Nephron progenitor cell (in vitro differentiated cells): ENCODE results near the gene NELFCD.
"Not testable (repeated sequence)": the region's sequence is repeated elsewhere in the genome, so short reads cannot be mapped to it uniquely, and the experiment has no call there.

Experiments used
- DNase-seq: peaks from one replicate; pipeline ENCODE4 v3.0.0; 2021
- H3K27ac Mint-ChIP-seq: 2 replicates; pipeline ENCODE4 v1.8.0; 2021; ENCODE audit warnings: mild to moderate bottlenecking, moderate library complexity, mixed read lengths
- H3K27me3 Mint-ChIP-seq: 2 replicates; pipeline ENCODE4 v1.8.0; 2021; ENCODE audit warnings: mild to moderate bottlenecking, low read depth, mixed read lengths; ENCODE audit not compliant: poor library complexity
- H3K36me3 Mint-ChIP-seq: 2 replicates; pipeline ENCODE4 v1.8.0; 2021; ENCODE audit warnings: low read depth, mixed read lengths
- H3K4me1 Mint-ChIP-seq: 2 replicates; pipeline ENCODE4 v1.8.0; 2021; ENCODE audit warnings: mixed read lengths
- H3K4me3 Mint-ChIP-seq: 2 replicates; pipeline ENCODE4 v1.8.0; 2021; ENCODE audit warnings: mild to moderate bottlenecking, moderate library complexity, mixed read lengths
- H3K9me3 Mint-ChIP-seq: 2 replicates; pipeline ENCODE4 v1.8.0; 2021; ENCODE audit warnings: mild to moderate bottlenecking, moderate library complexity, mixed read lengths
- CTCF ChIP-seq: fragments of 200-600 bp; sonication (generic); IDR thresholded peaks from 2 replicates; pipeline ENCODE4 v1.5.0; 2021; ENCODE audit warnings: antibody characterized with exemption

Gene NELFCD

GRCh38 chr20:59035381-59035780, 54.3 kb downstream of the NELFCD start:
- no peak overlapping the region for H3K27ac Mint-ChIP-seq

GRCh38 chr20:59037386-59037785, 56.3 kb downstream of the NELFCD start:
- peaks cover 49% of the 10 kb centered on the region for H3K36me3 Mint-ChIP-seq
- no peak overlapping the region for H3K27ac Mint-ChIP-seq
- H3K4me3 Mint-ChIP-seq = no peak overlapping the region

More at GRCh38 chr20:59035381-59035780, 54.3 kb downstream of the NELFCD start:
- H3K4me3 Mint-ChIP-seq = no peak overlapping the region
- H3K27me3 Mint-ChIP-seq = no peaks in the 10 kb centered on the region
- peaks cover 37% of the 10 kb centered on the region for H3K36me3 Mint-ChIP-seq
- TF ChIP-seq CTCF = no peak
- no peak for DNase-seq
- H3K9me3 Mint-ChIP-seq = no peaks in the 10 kb centered on the region
- peaks cover 38% of the 10 kb centered on the region for H3K4me1 Mint-ChIP-seq

GRCh38 chr20:59039233-59039632, 58.2 kb downstream of the NELFCD start:
- TF ChIP-seq CTCF = no peak
- Mint-ChIP-seq H3K27ac (no peak overlapping the region), H3K4me1 (peaks cover 30% of the 10 kb centered on the region), H3K9me3 (no peaks in the 10 kb centered on the region), H3K36me3 (peaks cover 49% of the 10 kb centered on the region), H3K4me3 (no peak overlapping the region), H3K27me3 (no peaks in the 10 kb centered on the region)
- no peak for DNase-seq

More at GRCh38 chr20:59037386-59037785, 56.3 kb downstream of the NELFCD start:
- DNase-seq = no peak
- H3K9me3 Mint-ChIP-seq = no peaks in the 10 kb centered on the region
- H3K27me3 Mint-ChIP-seq = no peaks in the 10 kb centered on the region
- no peak for TF ChIP-seq CTCF
- H3K4me1 Mint-ChIP-seq = peaks cover 38% of the 10 kb centered on the region

GRCh38 chr20:59040667-59041066, 59.6 kb downstream of the NELFCD start:
- DNase-seq = no peak
- H3K27me3 Mint-ChIP-seq = no peaks in the 10 kb centered on the region
- no peak for TF ChIP-seq CTCF
- peak overlapping the region; percentile 68 for H3K4me3 Mint-ChIP-seq
- H3K27ac Mint-ChIP-seq = no peak overlapping the region
- peaks cover 36% of the 10 kb centered on the region for H3K36me3 Mint-ChIP-seq
- peaks cover 30% of the 10 kb centered on the region for H3K4me1 Mint-ChIP-seq
- no peaks in the 10 kb centered on the region for H3K9me3 Mint-ChIP-seq

- H3K4me3 Mint-ChIP-seq = peak overlapping the region; percentile 68
- not testable (repeated sequence) for H3K27ac Mint-ChIP-seq, DNase-seq, H3K9me3 Mint-ChIP-seq, H3K27me3 Mint-ChIP-seq
- peaks cover 28% of the 10 kb centered on the region for H3K36me3 Mint-ChIP-seq
- peaks cover 30% of the 10 kb centered on the region for H3K4me1 Mint-ChIP-seq
Observed at GRCh38 chr20:59041487-59041886, 60.4 kb downstream of the NELFCD start.

- Mint-ChIP-seq H3K36me3 (peaks cover 20% of the 10 kb centered on the region), H3K27me3 (no peaks in the 10 kb centered on the region), H3K4me1 (peaks cover 30% of the 10 kb centered on the region), H3K4me3 (peak within 1 kb of the TSS; percentile 84), H3K9me3 (no peaks in the 10 kb centered on the region), H3K27ac (no peak within 1 kb of the TSS)
- DNase-seq = no peak
- TF ChIP-seq CTCF = no peak
Observed at GRCh38 chr20:59042151-59042795, 61.2 kb downstream of the NELFCD start, which contains the start of gene PRELID3B. Gene PRELID3B, minus strand, starts transcription at chr20:59042786. Its CDS starts 56 bp downstream, at chr20:59042730.
